ENCODE data around the gene FOXP2. TPM values are rescaled to one million over a fixed set of nuclear protein-coding genes. Genes with fewer than 3 reads are reported as not detected.
"Not testable (repeated sequence)": the region's sequence is repeated elsewhere in the genome, so short reads cannot be mapped to it uniquely, and the experiment has no call there.

Gene FOXP2
- total and polyA plus RNA-seq, 2 donors (not counting 3 experiments of a cell fraction or from before 2014, with no cell fraction given): 0.37 to 2.7 TPM

- H4K20me1 ChIP-seq (replicated peaks; ENCODE audit: control insufficient read depth, extremely low read depth, insufficient read depth, low read length); dilution Hi-C loops (cut with MboI; ENCODE audit: extremely low pct_ligation_motif_present, low sequenced_read_pairs): not testable (repeated sequence)
Observed at GRCh38 chr7:114384346-114384745, 30.3 kb upstream of the FOXP2 start.

GRCh38 chr7:114388021-114388420 lies 26.6 kb upstream of the FOXP2 start:
- H2AFZ ChIP-seq (ENCODE audit: low read depth, low read length): no peak overlapping the region
- no peak overlapping the region for H3K4me2 ChIP-seq (ENCODE audit: insufficient read depth, low read length)
- POLR2A ChIA-PET: no interaction called here
- FAIRE-seq (no peak), DNase-seq (ENCODE audit: low read depth, low spot score) (no peak)
- H4K20me1 ChIP-seq (replicated peaks; ENCODE audit: control insufficient read depth, extremely low read depth, insufficient read depth, low read length): no peaks in the 10 kb centered on the region
- H3K9me1 ChIP-seq (replicated peaks; ENCODE audit: control insufficient read depth, extremely low read depth, insufficient read depth, low read length): no peaks in the 10 kb centered on the region
- H3K36me3 ChIP-seq (ENCODE audit: control insufficient read depth in 2 of 2, extremely low read depth in 1 of 2, insufficient read depth in 2 of 2, low read length in 2 of 2): no peaks in the 10 kb centered on the region
- no peaks in the 10 kb centered on the region for H3K79me2 ChIP-seq (ENCODE audit: control insufficient read depth, insufficient read depth, low read length)
- intact Hi-C loops (cut with micrococcal nuclease) (no loop called here), dilution Hi-C loops (cut with MboI; ENCODE audit: extremely low pct_ligation_motif_present, low sequenced_read_pairs) (no loop called here)
- BruUV-seq (replicated peaks): no TSS peak
- H3K9me3 ChIP-seq (replicated peaks; ENCODE audit: control insufficient read depth, insufficient read depth, low read length): no peaks in the 10 kb centered on the region
- H3K4me3 ChIP-seq (replicated peaks in 1 of 3; ENCODE audit: insufficient read depth in 1 of 3, low read depth in 1 of 3, low read length in 3 of 3): no peak overlapping the region
- CTCF ChIA-PET: interaction anchor here (1.1 to 1.7 kb wide), 2 partner anchors 15 to 306 kb away, joined by 3 to 4 read pairs; no protein-coding TSS in a partner anchor
- H3K9ac ChIP-seq (replicated peaks; ENCODE audit: extremely low read depth, insufficient read depth, low read length): no peak overlapping the region
- H3K27me3 ChIP-seq (ENCODE audit: control insufficient read depth in 2 of 2, insufficient read depth in 2 of 2, low read length in 2 of 2): no peaks in the 10 kb centered on the region
- H3K4me1 ChIP-seq (ENCODE audit: control insufficient read depth, extremely low read depth, insufficient read depth, low read length): no peaks in the 10 kb centered on the region
- H3K27ac ChIP-seq (ENCODE audit: insufficient read depth, low read depth, low read length): no peak overlapping the region
- TF ChIP-seq FOS (IDR thresholded peaks at IDR 0.05; ENCODE audit: borderline replicate concordance, insufficient read depth, low read length) (no peak), MAX (IDR thresholded peaks at IDR 0.05; ENCODE audit: insufficient read depth, insufficient read length) (no peak), JUN (IDR thresholded peaks at IDR 0.05; ENCODE audit: borderline replicate concordance, insufficient read depth, insufficient read length, low read depth) (no peak), GATA2 (IDR thresholded peaks at IDR 0.05; ENCODE audit: insufficient read depth, insufficient read length, low read depth, low read length) (no peak), POLR2AphosphoS5 (IDR thresholded peaks at IDR 0.05; ENCODE audit: insufficient read depth, low read depth, low read length) (no peak), POLR2A (IDR thresholded peaks at IDR 0.05; ENCODE audit: low read depth, low read length) (no peak), EZH2 (IDR thresholded peaks at IDR 0.05; ENCODE audit: borderline replicate concordance, low read depth, low read length, severe bottlenecking) (no peak), MYC (IDR thresholded peaks at IDR 0.05; ENCODE audit: low read depth, low read length) (no peak)
- TF ChIP-seq, protein P1, sequence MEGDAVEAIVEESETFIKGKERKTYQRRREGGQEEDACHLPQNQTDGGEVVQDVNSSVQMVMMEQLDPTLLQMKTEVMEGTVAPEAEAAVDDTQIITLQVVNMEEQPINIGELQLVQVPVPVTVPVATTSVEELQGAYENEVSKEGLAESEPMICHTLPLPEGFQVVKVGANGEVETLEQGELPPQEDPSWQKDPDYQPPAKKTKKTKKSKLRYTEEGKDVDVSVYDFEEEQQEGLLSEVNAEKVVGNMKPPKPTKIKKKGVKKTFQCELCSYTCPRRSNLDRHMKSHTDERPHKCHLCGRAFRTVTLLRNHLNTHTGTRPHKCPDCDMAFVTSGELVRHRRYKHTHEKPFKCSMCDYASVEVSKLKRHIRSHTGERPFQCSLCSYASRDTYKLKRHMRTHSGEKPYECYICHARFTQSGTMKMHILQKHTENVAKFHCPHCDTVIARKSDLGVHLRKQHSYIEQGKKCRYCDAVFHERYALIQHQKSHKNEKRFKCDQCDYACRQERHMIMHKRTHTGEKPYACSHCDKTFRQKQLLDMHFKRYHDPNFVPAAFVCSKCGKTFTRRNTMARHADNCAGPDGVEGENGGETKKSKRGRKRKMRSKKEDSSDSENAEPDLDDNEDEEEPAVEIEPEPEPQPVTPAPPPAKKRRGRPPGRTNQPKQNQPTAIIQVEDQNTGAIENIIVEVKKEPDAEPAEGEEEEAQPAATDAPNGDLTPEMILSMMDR (IDR thresholded peaks at IDR 0.05; ENCODE audit: extremely low read depth in 1 of 2, insufficient read depth in 1 of 2, low read depth in 1 of 2, low read length in 2 of 2): no peak

More at GRCh38 chr7:114384346-114384745, 30.3 kb upstream of the FOXP2 start:
- H3K4me2 ChIP-seq (ENCODE audit: insufficient read depth, low read length); H3K27ac ChIP-seq (ENCODE audit: insufficient read depth, low read depth, low read length); H2AFZ ChIP-seq (ENCODE audit: low read depth, low read length); H3K79me2 ChIP-seq (ENCODE audit: control insufficient read depth, insufficient read depth, low read length); BruUV-seq (replicated peaks); POLR2A ChIA-PET; H3K36me3 ChIP-seq (ENCODE audit: control insufficient read depth in 2 of 2, extremely low read depth in 1 of 2, insufficient read depth in 2 of 2, low read length in 2 of 2); H3K9me3 ChIP-seq (replicated peaks; ENCODE audit: control insufficient read depth, insufficient read depth, low read length); intact Hi-C loops (cut with micrococcal nuclease); H3K27me3 ChIP-seq (ENCODE audit: control insufficient read depth in 2 of 2, insufficient read depth in 2 of 2, low read length in 2 of 2); H3K9ac ChIP-seq (replicated peaks; ENCODE audit: extremely low read depth, insufficient read depth, low read length); H3K4me1 ChIP-seq (ENCODE audit: control insufficient read depth, extremely low read depth, insufficient read depth, low read length); CTCF ChIA-PET; H3K4me3 ChIP-seq (replicated peaks in 1 of 3; ENCODE audit: insufficient read depth in 1 of 3, low read depth in 1 of 3, low read length in 3 of 3); H3K9me1 ChIP-seq (replicated peaks; ENCODE audit: control insufficient read depth, extremely low read depth, insufficient read depth, low read length); FAIRE-seq; DNase-seq (ENCODE audit: low read depth, low spot score): not testable (repeated sequence)

Measured in endothelial cell of umbilical vein (primary cell).